Activated CD4-positive, alpha-beta T cell treated with anti-CD3 and anti-CD28 coated beads, Interleukin-2, amount 50 U/mL, for 24 hours (primary cell): ENCODE measurements around the gene ACOX3.

ENCODE experiments used
- DNase-seq, 2 donors: peaks; one replicate each; pipeline ENCODE4 v3.0.0-alpha.2; 2020; ENCODE audit warnings: low read depth in 1 of 2, low spot score in 1 of 2

Gene ACOX3

DNA sequence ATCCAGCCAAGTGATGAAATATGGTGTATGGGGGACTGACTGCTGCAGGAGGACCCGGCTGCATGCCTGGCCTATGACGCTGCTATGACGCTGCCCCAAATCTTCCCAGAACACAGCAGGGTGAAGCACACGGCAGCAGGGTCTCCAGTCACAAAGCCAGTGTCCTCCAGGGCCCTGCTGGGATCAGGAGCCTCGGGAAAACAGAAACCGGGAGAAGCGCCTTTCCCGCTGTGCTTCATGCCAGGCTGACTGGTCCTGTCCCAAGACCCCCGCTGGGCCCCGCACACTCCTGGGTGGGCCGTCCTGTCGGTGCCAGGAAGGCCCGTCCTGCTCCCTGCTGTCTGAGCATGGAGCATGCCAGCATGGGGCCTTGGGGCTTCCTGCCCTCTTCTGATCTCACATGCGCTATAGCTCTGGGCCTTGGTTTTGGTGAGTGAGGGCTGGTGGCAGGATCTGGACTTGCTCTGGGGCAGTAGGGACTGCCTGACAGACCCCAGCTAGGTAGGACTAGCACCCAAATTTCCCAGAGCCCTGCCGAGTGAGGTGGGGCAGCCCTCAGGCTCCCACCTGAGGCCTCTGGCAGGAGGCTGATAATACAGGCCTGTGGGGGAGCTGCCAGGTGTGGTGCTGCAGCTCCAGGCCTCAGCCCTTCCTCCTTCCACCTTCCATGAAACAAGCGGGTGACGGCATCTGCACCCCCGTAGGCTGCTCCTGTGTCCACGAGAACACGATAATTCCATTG is 64.0 kb downstream of the ACOX3 start:
- no peak for DNase-seq

- no peak for DNase-seq
Measured at GRCh38 chr4:8374851-8375649, 65.5 kb downstream of the ACOX3 start.

DNA sequence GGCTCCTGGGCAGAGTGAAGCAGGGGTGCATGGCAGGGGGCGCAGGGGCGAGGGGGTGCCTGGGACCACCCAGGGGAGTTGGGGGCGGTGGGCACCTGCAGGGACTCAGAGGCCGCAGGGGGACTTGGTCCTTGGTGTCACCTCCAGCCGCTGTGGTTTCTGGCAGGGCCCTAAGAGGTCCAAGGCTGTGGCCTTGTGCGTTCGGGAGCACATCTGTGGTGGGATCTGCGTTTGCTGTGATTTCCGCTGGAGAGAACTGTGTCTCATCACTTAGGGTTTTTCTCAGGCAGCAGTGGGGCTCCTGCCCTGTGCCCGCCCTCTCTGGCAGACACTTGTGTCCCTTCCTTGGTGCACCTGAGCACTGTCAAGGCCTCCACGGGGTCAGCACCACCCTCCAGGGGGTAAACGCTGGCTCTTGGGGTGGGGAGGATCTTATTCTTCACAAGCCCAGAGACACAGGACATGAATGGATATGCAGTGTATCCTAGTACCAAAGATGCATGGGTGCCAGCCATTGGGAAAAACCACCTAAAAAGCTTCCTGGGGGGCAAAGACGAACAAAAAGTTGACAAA is 66.5 kb downstream of the ACOX3 start:
- no peak for DNase-seq

- DNase-seq, result no peak
Measured at GRCh38 chr4:8373270-8373972, 67.1 kb downstream of the ACOX3 start.

GRCh38 chr4:8372506-8372905 is 68.0 kb downstream of the ACOX3 start:
- DNase-seq, result no peak

GRCh38 chr4:8371596-8371995 is 68.9 kb downstream of the ACOX3 start:
- DNase-seq, result no peak

DNA sequence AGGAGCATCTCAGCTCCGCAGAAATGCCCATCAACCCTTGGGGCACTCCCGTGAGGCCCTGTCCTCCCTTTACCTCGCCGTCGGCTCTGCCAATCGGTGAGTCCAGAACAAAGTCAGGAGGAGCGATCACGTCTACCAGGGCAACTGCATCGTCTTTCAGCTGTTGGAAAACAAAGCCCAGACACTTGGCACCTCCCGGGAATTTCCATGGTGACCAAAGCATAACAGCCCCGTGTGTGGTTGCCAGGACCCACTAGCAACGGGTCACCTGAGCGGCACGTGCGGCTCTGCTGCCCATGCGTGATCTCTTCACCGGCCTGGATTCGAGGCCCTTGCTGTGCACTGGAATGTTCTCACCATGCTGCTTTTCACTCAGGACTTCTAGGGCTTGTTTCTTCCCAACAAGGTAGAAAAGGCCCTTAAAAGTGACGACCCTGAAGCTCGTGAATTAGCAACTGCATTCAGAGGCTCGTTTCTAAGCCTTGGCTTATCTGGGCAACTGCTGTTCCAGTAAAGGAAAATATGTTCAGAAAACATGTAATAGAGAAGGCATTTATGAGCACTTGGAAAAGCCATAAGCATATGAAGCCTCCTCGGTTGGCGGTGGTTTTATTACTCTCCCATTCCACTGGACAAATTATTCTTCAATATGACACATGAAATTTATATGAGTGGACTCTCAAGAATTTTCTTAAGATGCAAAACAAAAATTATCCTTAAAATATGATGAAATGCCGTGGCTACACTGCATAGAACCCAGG is 69.5 kb downstream of the ACOX3 start:
- no peak for DNase-seq

DNA sequence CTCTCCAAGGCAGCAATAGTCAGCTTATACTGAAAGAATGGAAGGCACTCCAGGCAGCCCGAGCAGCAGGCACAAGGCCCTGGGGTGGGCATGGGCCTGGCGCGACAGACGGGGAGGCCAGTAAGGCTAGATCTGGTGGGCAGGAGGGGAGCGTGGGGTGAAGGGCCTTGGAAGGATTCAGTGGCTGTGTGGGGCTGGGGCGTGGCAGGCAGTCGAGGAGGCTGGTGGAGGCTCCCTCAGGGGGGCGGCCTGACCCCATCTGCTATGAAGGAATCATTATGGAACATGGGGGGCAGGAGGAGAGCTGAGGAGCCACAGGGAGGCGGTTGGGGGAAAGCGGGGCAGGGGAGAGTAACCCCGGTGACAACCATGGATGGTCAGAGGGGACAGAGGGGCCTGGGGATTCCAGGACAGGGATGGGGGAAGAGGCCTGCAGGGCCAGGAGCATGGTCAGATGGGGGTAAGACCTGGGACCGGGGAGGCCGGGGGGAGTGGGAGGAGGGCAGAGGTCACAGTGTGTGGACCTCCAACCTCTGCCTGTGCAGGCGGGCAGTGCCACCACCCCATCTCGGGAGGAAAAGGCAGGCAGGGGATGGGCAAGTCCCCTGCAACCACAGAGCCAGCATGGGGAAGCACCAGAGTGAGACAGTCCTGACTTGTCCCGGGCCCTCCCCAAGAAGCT is 70.3 kb downstream of the ACOX3 start:
- DNase-seq, result no peak

DNA sequence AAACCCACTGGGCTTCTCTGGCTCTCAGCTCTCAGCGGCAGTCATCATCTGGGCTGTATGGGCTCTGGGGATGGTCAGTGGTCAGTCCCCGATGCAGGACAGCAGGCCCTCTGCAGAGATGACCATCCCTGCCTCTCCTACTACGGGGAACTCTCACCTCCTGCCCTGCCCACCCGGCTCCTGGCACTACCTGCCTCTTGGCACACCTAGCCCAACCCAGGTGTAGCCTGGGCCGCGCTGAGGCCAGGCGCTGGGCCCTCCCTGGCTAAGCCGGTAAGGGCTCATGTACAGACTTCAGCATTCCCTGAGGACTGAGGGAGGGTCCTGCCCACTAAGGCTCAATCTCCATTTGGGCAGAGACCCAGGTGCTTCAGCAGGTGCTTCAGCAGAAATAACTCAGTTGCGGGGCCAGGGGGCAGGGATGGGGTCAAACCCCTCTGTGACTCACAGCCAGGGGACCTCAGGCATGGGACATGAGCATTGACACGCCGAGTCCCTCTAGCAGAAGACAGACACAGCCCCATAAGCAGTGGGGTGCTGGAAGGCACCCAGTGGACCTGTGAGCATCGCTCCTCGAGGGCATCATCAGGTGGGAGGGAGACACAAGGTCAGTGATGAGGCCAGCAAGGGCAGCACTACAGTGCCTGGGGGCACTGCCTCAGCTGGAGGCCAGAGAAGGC is 71.0 kb downstream of the ACOX3 start:
- no peak for DNase-seq

- DNase-seq, result no peak
Measured at GRCh38 chr4:8368998-8369397, 71.5 kb downstream of the ACOX3 start.

- DNase-seq, result no peak
Measured at GRCh38 chr4:8368061-8368481, 72.5 kb downstream of the ACOX3 start.

DNA sequence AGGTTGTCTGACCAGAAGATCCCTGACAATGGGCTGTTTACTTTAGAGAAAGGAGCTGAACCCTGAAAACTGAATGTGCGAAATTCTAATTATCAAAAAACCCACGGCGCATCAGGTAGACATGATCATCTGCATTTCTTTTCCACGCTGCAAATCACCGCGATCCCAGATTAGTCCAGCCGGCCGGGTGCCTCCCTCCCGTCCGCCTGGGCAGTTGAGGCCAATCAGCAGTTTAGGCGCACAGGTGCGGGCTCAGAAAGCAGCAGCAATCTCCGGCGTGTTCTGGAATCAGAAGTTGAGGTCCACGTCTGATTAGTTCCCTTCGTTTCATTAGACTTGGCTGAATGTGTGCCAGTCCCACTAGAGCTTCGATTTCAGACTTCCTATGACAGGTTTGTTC is 73.9 kb downstream of the ACOX3 start:
- no peak for DNase-seq

DNA sequence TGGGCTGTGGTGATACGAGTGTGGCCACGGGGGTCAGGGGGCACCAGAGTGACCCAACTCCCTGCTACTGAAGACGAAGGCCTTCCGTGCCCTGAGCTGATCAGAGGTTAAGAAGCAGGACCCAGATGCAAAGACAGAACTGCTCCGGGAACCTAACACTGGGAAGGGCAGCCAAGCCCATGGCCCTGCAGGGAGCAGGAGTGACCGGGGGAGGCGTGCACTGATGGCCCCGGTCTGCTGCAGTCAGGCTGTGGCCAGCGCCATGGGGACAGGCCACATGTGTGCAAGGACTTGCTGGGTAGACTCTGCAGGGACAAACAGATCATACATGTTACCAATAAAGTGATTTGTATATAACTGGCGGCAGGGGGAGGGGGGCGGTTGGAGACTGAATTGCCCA is 74.6 kb downstream of the ACOX3 start:
- no peak for DNase-seq

DNA sequence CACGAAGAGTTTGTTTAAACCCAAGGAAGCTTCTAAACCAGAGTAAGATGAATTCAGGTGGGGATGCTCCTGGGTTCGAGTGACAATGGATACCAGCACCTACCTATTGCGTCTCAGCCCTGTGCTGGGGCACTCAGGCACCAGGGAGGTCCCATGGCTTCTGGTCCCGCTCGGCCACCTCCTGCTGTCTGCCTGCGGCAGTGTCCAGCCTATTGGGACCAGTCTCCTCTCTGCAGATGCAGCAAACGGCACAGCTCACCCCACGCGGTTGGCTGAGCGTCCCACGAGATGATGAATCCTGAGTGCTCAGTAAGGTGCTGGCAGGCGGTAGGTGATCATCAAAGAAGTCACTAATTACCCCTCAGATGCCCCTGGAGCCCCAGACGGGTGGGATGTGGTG is 75.2 kb downstream of the ACOX3 start:
- no peak for DNase-seq

DNA sequence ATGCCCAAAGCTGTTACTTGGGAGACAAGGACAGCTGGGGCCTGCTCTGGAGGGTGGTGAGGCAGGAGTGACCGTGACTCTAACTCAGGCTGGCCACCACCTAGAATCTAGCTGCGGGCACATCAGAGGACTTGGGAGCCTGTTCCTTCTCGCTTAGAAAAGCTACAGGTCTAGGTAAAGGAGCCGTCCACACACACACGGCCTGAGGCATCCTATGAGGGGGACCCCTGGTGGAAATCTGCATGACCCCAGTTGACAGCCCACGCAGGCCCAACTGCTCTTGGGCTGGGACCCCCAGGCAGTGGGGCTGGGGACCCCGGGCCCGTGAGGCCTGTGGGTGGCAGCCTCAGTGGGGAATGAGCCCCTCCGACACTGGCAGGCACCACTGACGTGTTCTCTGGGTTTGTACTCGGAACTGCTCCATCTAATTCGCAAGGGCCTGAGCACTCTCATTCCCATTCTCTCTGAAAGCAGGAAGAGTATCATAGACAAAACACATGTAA is 75.6 kb downstream of the ACOX3 start:
- no peak for DNase-seq

GRCh38 chr4:8364141-8364540 is 76.4 kb downstream of the ACOX3 start:
- no peak for DNase-seq

- DNase-seq, result no peak
Measured at GRCh38 chr4:8362483-8362882, 78.0 kb downstream of the ACOX3 start.

DNA sequence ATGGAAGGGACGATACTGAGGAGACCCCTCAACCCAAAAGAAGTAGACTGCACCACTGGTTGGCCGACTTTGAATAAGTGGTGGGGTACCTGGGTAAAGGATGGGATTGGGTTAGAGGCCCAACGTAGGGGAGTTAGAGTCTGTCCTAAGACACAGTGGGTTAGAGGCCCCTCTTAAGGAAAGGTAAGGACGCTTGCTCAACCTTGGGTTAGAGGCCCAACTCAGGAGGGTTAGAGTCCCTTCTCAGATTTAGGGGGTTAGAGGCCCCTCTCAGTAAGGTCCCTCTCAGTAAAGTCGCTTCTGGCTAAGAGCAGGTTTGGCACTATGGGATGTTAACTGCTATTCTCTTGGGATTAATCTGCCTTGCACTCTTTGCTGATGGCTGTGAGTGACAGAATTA is 81.3 kb downstream of the ACOX3 start:
- DNase-seq, result no peak

- DNase-seq, result no peak
Measured at GRCh38 chr4:8356856-8357255, 83.7 kb downstream of the ACOX3 start.
